K562 (cell line): ENCODE measurements around the gene DAGLB. TPM values are rescaled to one million over a fixed set of nuclear protein-coding genes. Genes with fewer than 3 reads are reported as not detected.

Experiments used
- ASH1L ChIP-seq: fragments of 450-650 bp; IDR thresholded peaks from 2 replicates; pipeline ENCODE4 v1.6.1; 2018; ENCODE audit warnings: borderline replicate concordance, mild to moderate bottlenecking, low read depth; ENCODE audit not compliant: partially characterized antibody
- BHLHE40 ChIP-seq: IDR thresholded peaks from 2 replicates; pipeline ENCODE4 v1.6.1; 2011; ENCODE audit warnings: low read length, improper control_type of control experiment
- CEBPZ ChIP-seq: fragments of 150-350 bp; IDR thresholded peaks from 2 replicates; pipeline ENCODE4 v1.6.1; 2014; ENCODE audit warnings: low read depth, mild to moderate bottlenecking, low read length, borderline replicate concordance
- DMBX1 ChIP-seq: fragments of 250-450 bp; sonication (Bioruptor Pico); IDR thresholded peaks from 2 replicates; pipeline ENCODE4 v1.8.0; 2022; ENCODE audit warnings: inconsistent platforms, mild to moderate bottlenecking, moderate library complexity, borderline replicate concordance
- FOXJ3 ChIP-seq: sonication (generic); formaldehyde crosslinking; IDR thresholded peaks from 2 replicates; pipeline ENCODE4 v1.4.0; 2020; ENCODE audit warnings: mild to moderate bottlenecking, missing genetic modification reagents
- GABPB1 ChIP-seq: sonication (generic); formaldehyde crosslinking; IDR thresholded peaks from 2 replicates; pipeline ENCODE4 v1.8.0; 2022; ENCODE audit warnings: mild to moderate bottlenecking, missing genetic modification reagents
- HDAC3 ChIP-seq: fragments of 450-650 bp; IDR thresholded peaks from 2 replicates; pipeline ENCODE4 v1.6.1; 2018; ENCODE audit warnings: borderline replicate concordance, mild to moderate bottlenecking, moderate library complexity; ENCODE audit not compliant: partially characterized antibody
- MECOM ChIP-seq: fragments of 250-450 bp; sonication (Bioruptor Pico); IDR thresholded peaks from 2 replicates; pipeline ENCODE4 v1.8.0; 2022; ENCODE audit warnings: inconsistent platforms
- NR4A1 ChIP-seq, 2 experiments: fragments of 250-450 bp in 1 of 2; fragments of 450-650 bp in 1 of 2; sonication (Bioruptor Pico) in 1 of 2; IDR thresholded peaks; 2 replicates each; pipeline versions ENCODE4 v1.4.0 to v1.6.1; 2016 to 2020; ENCODE audit warnings: mild to moderate bottlenecking in 2 of 2, missing compliant biosample characterization in 1 of 2, missing genetic modification characterization in 1 of 2, moderate library complexity in 1 of 2
- PHB ChIP-seq: fragments of 250-450 bp; sonication (Bioruptor Pico); IDR thresholded peaks from 2 replicates; pipeline ENCODE4 v1.5.0; 2021
- PURB ChIP-seq: sonication (generic); formaldehyde crosslinking; IDR thresholded peaks from 2 replicates; pipeline ENCODE4 v1.9.0; 2021; ENCODE audit warnings: low read depth, mild to moderate bottlenecking, missing genetic modification reagents
- RHOXF2B ChIP-seq: fragments of 250-450 bp; sonication (Bioruptor Pico); conservative IDR thresholded peaks from 2 replicates; pipeline ENCODE4 v1.5.1; 2021
- TAL1 ChIP-seq: fragments of 450-650 bp; IDR thresholded peaks from 2 replicates; pipeline ENCODE4 v1.6.1; 2016; ENCODE audit warnings: mild to moderate bottlenecking
- ZBTB8A ChIP-seq: fragments of 450-650 bp; IDR thresholded peaks from 2 replicates; pipeline ENCODE4 v1.6.1; 2018; ENCODE audit warnings: mild to moderate bottlenecking, moderate library complexity; ENCODE audit not compliant: partially characterized antibody
- ZNF133 ChIP-seq: fragments of 250-450 bp; sonication (Bioruptor Pico); IDR thresholded peaks from 2 replicates; pipeline ENCODE4 v1.4.0; 2020; ENCODE audit warnings: mild to moderate bottlenecking
- ZNF280A ChIP-seq: fragments of 450-650 bp; IDR thresholded peaks from 2 replicates; pipeline ENCODE4 v1.6.1; 2018; ENCODE audit warnings: mild to moderate bottlenecking, low read depth; ENCODE audit not compliant: partially characterized antibody
- polyA plus RNA-seq, 8 experiments: library from polyadenylated mRNA; depleted of rRNA in 4 of 8; stranded (reverse) in 5 of 8; unstranded in 3 of 8; fragments of >200 nt; fragmentation: Nextera tagmentation in 2 of 8; fragmentation: Illumina TruSeq in 1 of 8; extraction: Ambion mirVana in 2 of 8; extraction: Trizol in 1 of 8; gene quantifications; 2 replicates each; pipeline versions ENCODE4 v1.2.1 to v1.2.3, GENCODE V29; 2011 to 2014; ENCODE audit warnings: inconsistent platforms in 1 of 8, missing spikeins in 1 of 8
- total RNA-seq, 7 experiments: library from RNA; depleted of rRNA in 6 of 7; stranded (reverse); fragments of >200 nt in 6 of 7; fragmentation: Illumina TruSeq in 2 of 7; extraction: Trizol in 2 of 7; gene quantifications; 2 replicates each; pipeline versions ENCODE4 v1.2.1 to v1.2.3, GENCODE V29; 2011 to 2021; ENCODE audit warnings: low replicate concordance in 1 of 7
- TF ChIP-seq, protein P1 (sequence below), 3 experiments: fragments of 200-800 bp in 1 of 3; sonication (Bioruptor generic) in 1 of 3; sonication (generic) in 1 of 3; formaldehyde crosslinking in 1 of 3; IDR thresholded peaks; 2 replicates each; pipeline versions ENCODE4 v1.6.1 to v1.8.0; 2016 to 2022; ENCODE audit warnings: mild to moderate bottlenecking in 2 of 3, missing compliant biosample characterization in 2 of 3, missing genetic modification characterization in 2 of 3, missing genetic modification reagents in 1 of 3
- TF ChIP-seq, protein P2 (sequence below): sonication (generic); formaldehyde crosslinking; IDR thresholded peaks from 2 replicates; pipeline ENCODE4 v1.8.0; 2022; ENCODE audit warnings: mild to moderate bottlenecking, missing genetic modification reagents
- TF ChIP-seq, protein P3 (sequence below): sonication (generic); IDR thresholded peaks from 2 replicates; pipeline ENCODE4 v1.6.1; 2016

DAGLB gene
- total and polyA plus RNA-seq, 9 of the 15 experiments (the other 6 are each of a cell fraction or from before 2014, with no cell fraction given) = 0.92 to 16.4 (median 9.3) TPM

- TF ChIP-seq, protein P1, sequence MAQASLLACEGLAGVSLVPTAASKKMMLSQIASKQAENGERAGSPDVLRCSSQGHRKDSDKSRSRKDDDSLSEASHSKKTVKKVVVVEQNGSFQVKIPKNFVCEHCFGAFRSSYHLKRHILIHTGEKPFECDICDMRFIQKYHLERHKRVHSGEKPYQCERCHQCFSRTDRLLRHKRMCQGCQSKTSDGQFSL (CRISPR knock-in tag; IDR thresholded peaks at IDR 0.05) = peak; percentile 47; the same call in 1 of the 2 replicates
- TF ChIP-seq, protein P1 (tag; IDR thresholded peaks at IDR 0.05) = 0 out of 4 replicates have a peak, but pooled peaks of 1 of the 2 experiments have one; percentile 22
- TF ChIP-seq ASH1L (no peak), TAL1 (no peak), CEBPZ (no peak), HDAC3 (peak; percentile 30), FOXJ3 (CRISPR knock-in tag) (no peak), GABPB1 (CRISPR knock-in tag) (peak; percentile 46; the same call in 1 of the 2 replicates), ZNF280A (no peak), DMBX1 (CRISPR knock-in tag) (no peak), RHOXF2B (CRISPR knock-in tag) (no peak), MECOM (CRISPR knock-in tag) (no peak), ZBTB8A (no peak), PHB (CRISPR knock-in tag) (no peak), ZNF133 (CRISPR knock-in tag) (no peak), PURB (CRISPR knock-in tag) (no peak), BHLHE40 (no peak), NR4A1 (CRISPR knock-in tag; IDR thresholded peaks at IDR 0.05) (no peak), NR4A1 (tag; IDR thresholded peaks at IDR 0.05) (no peak)
- TF ChIP-seq, protein P2, sequence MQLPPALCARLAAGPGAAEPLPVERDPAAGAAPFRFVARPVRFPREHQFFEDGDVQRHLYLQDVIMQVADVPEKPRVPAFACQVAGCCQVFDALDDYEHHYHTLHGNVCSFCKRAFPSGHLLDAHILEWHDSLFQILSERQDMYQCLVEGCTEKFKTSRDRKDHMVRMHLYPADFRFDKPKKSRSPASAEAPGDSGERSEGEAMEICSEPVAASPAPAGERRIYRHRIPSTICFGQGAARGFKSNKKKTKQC (CRISPR knock-in tag) = no peak
- TF ChIP-seq, protein P3, sequence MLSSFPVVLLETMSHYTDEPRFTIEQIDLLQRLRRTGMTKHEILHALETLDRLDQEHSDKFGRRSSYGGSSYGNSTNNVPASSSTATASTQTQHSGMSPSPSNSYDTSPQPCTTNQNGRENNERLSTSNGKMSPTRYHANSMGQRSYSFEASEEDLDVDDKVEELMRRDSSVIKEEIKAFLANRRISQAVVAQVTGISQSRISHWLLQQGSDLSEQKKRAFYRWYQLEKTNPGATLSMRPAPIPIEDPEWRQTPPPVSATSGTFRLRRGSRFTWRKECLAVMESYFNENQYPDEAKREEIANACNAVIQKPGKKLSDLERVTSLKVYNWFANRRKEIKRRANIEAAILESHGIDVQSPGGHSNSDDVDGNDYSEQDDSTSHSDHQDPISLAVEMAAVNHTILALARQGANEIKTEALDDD = no peak
Observed at GRCh38 chr7:6435486-6436384, 12.0 kb downstream of the DAGLB start (continued).
